GM23248 (cell line): ENCODE results near the gene STARD4. TPM values are rescaled to one million over a fixed set of nuclear protein-coding genes. Genes with fewer than 3 reads are reported as not detected.
A peak's percentile ranks its signal among the peaks of the same experiment; 100 is the strongest.

ENCODE experiments used
- DNase-seq: peaks from one replicate; pipeline ENCODE4 v3.0.0-alpha.2; 2015
- H2AFZ ChIP-seq: fragments of 200-600 bp; sonication (generic); 2 replicates; pipeline ENCODE4 v1.6.1; 2016; ENCODE audit warnings: antibody characterized with exemption
- H3F3A ChIP-seq: fragments of 200-600 bp; sonication (generic); 2 replicates; pipeline ENCODE4 v1.6.1; 2016; ENCODE audit warnings: mild to moderate bottlenecking, antibody characterized with exemption, mixed run types; ENCODE audit not compliant: insufficient read depth
- H3K27ac ChIP-seq: fragments of 200-600 bp; sonication (generic); 2 replicates; pipeline ENCODE4 v1.5.1; 2016; ENCODE audit warnings: mild to moderate bottlenecking
- H3K27me3 ChIP-seq: fragments of 200-600 bp; sonication (generic); replicated peaks from 2 replicates; pipeline ENCODE4 v1.6.1; 2016; ENCODE audit warnings: mild to moderate bottlenecking; ENCODE audit not compliant: insufficient read depth
- H3K36me3 ChIP-seq: fragments of 200-600 bp; sonication (generic); 2 replicates; pipeline ENCODE4 v1.6.1; 2016; ENCODE audit warnings: low read depth, mild to moderate bottlenecking
- H3K4me1 ChIP-seq: fragments of 200-600 bp; sonication (generic); 2 replicates; pipeline ENCODE4 v1.6.1; 2016; ENCODE audit warnings: mild to moderate bottlenecking; ENCODE audit not compliant: insufficient read depth
- H3K4me2 ChIP-seq: fragments of 200-600 bp; sonication (generic); one replicate; pipeline ENCODE4 v1.6.1; 2016; ENCODE audit warnings: mild to moderate bottlenecking; ENCODE audit not compliant: unreplicated experiment
- H3K4me3 ChIP-seq: fragments of 200-600 bp; sonication (generic); 2 replicates; pipeline ENCODE4 v1.5.1; 2016; ENCODE audit warnings: mild to moderate bottlenecking
- H3K79me2 ChIP-seq: fragments of 200-600 bp; sonication (generic); 2 replicates; pipeline ENCODE4 v1.6.1; 2016; ENCODE audit warnings: mild to moderate bottlenecking; ENCODE audit not compliant: insufficient read depth
- H3K9ac ChIP-seq: fragments of 200-600 bp; sonication (generic); 2 replicates; pipeline ENCODE4 v1.6.1; 2016; ENCODE audit warnings: mild to moderate bottlenecking
- H3K9me2 ChIP-seq: fragments of 200-600 bp; sonication (generic); 2 replicates; pipeline ENCODE4 v1.6.1; 2016; ENCODE audit warnings: mixed run types, mild to moderate bottlenecking, moderate library complexity; ENCODE audit not compliant: insufficient read depth
- H3K9me3 ChIP-seq: fragments of 200-600 bp; sonication (generic); one replicate; pipeline ENCODE4 v1.6.1; 2017; ENCODE audit warnings: low read depth
- H4K20me1 ChIP-seq: fragments of 200-600 bp; sonication (generic); 2 replicates; pipeline ENCODE4 v1.6.0; 2016; ENCODE audit not compliant: insufficient read depth
- EZH2 ChIP-seq: fragments of 200-600 bp; sonication (generic); IDR thresholded peaks from 2 replicates; pipeline ENCODE4 v1.6.1; 2018; ENCODE audit warnings: antibody characterized with exemption, mild to moderate bottlenecking; ENCODE audit not compliant: insufficient read depth, poor library complexity, severe bottlenecking
- EZH2phosphoT487 ChIP-seq: fragments of 200-600 bp; sonication (generic); IDR thresholded peaks from 2 replicates; pipeline ENCODE4 v1.6.1; 2018; ENCODE audit warnings: antibody characterized with exemption, moderate library complexity, mild to moderate bottlenecking, low read depth; ENCODE audit not compliant: insufficient read depth
- WGBS, 2 experiments: methylation state at CpG; one replicate each; pipeline ENCODE4 v1.1.6; 2015 to 2017; ENCODE audit warnings: low lambda C conversion rate in 2 of 2, low coverage in 1 of 2; ENCODE audit errors: missing lambda C conversion rate in 2 of 2; 5-methylcytosine and 5-hydroxymethylcytosine counted together
- in situ Hi-C: fragments of 300-500 bp; cut with MboI; formaldehyde crosslinking; loops from 2 replicates; pipeline ENCODE4 v1.15.0; 2020
- polyA plus RNA-seq: library from polyadenylated mRNA; unstranded; fragments of >200 nt; fragmentation: Nextera tagmentation; extraction: Ambion mirVana; gene quantifications from 2 replicates; pipeline ENCODE4 v1.2.1, GENCODE V29; 2016
- total RNA-seq: library from RNA; depleted of rRNA; stranded (reverse); fragments of >200 nt; shearing (Covaris generic); gene quantifications from 2 replicates; pipeline ENCODE4 v1.2.3, GENCODE V29; 2014

The STARD4 gene
- total and polyA plus RNA-seq, 2 experiments from 2014 or later: 21.1 to 45.3 TPM

DNA sequence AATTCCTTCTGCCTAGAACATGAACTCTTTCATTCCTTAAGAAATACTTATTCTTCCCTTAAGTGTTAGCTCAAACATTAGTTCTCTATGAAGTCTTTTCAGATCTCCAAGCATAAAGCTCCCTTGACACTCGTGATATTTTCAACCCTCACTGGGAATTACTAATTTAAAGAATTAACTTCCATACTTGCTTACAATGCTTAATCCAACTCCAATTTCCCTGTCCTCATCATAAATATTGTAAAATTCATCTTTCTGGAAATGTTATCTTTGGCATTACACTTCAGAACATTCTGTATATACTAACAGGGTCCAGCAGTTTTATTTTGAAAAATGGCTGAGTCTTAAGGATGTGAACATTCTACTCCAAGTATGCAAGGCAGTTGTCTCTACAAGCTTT is 7.2 kb downstream of the STARD4 start:
- Histone ChIP-seq H3K27me3 (no peaks in the 10 kb centered on the region), H3K4me2 (no peak overlapping the region), H3K4me1 (peaks cover 12% of the 10 kb centered on the region; the same call in 1 of the 2 replicates), H3K36me3 (peaks cover 6% of the 10 kb centered on the region; the same call in 1 of the 2 replicates), H3K9me2 (no peaks in the 10 kb centered on the region), H3K9me3 (no peaks in the 10 kb centered on the region), H3K27ac (no peak overlapping the region), H3K4me3 (no peak overlapping the region), H4K20me1 (no peaks in the 10 kb centered on the region), H3K9ac (no peak overlapping the region), H3K79me2 (peaks cover 72% of the 10 kb centered on the region), H2AFZ (no peak overlapping the region), H3F3A (no peaks in the 10 kb centered on the region; the same call in 1 of the 2 replicates)
- no peak for DNase-seq
- in situ Hi-C loops: no loop called here
- TF ChIP-seq EZH2phosphoT487 (no peak), EZH2 (no peak)
- WGBS, 2 experiments: 95% methylated on average over 1 of the region's 1 CpG

DNA sequence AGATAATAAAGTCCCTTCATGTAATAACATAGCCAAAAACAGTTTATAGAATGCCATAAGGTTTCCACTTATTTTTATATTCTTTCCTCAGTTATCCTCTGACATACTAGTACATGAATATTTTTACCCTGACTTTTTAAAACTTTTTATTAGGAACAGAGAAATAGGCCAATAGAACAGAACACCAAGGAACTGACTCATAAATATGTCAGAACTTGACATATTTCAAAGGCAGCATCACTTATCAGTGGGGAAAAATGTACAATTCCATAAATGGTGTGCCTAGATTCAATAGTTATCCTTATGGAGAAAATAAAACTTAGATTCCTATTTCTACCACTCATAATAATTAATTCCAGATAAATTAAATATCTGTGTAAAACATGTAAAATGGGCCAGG is 9.4 kb downstream of the STARD4 start:
- no peaks in the 10 kb centered on the region for H4K20me1 ChIP-seq
- peaks cover 50% of the 10 kb centered on the region for H3K79me2 ChIP-seq

DNA sequence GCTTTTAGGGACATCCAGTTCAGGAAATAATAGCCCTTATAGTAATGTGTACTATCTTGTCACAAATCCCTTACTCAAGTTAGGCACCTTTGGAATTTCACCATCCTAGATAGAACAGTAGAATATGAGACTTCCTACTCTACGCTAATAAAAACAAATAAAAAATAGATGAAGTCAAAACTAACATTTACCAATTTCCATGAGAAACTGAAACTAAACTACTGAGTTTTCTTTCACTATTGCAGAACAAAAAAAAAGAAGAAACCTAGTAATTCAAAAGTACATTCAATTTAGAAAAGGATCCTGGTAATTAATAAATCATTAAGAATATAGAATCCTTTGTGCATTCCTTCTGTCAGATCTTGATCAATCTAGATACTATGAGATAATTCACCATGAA is 14.0 kb downstream of the STARD4 start:
- 97 to 100% methylated on average over 1 of the region's 1 CpG for WGBS, 2 experiments
- no peaks in the 10 kb centered on the region for H3K27me3 ChIP-seq
- no peak overlapping the region for H2AFZ ChIP-seq
- H3K36me3 ChIP-seq: peaks cover 34% of the 10 kb centered on the region; the same call in 1 of the 2 replicates
- peaks cover 5% of the 10 kb centered on the region; the same call in 1 of the 2 replicates for H3K79me2 ChIP-seq
- no peaks in the 10 kb centered on the region for H3F3A ChIP-seq
- in situ Hi-C loops: no loop called here
- no peak for DNase-seq
- no peak overlapping the region for H3K9ac ChIP-seq
- H3K9me3 ChIP-seq: no peaks in the 10 kb centered on the region
- peaks cover 6% of the 10 kb centered on the region; the same call in 1 of the 2 replicates for H3K4me1 ChIP-seq
- TF ChIP-seq EZH2phosphoT487 (no peak), EZH2 (no peak)
- no peak overlapping the region for H3K4me3 ChIP-seq
- H3K27ac ChIP-seq: no peak overlapping the region
- H3K4me2 ChIP-seq: no peak overlapping the region
- no peaks in the 10 kb centered on the region for H4K20me1 ChIP-seq
- H3K9me2 ChIP-seq: no peaks in the 10 kb centered on the region

More for the DNA sequence above, 9.4 kb downstream of the STARD4 start:
- Histone ChIP-seq H3K9ac (no peak overlapping the region), H3K4me3 (no peak overlapping the region), H3K9me3 (no peaks in the 10 kb centered on the region), H3K4me2 (no peak overlapping the region), H2AFZ (no peak overlapping the region), H3K9me2 (no peaks in the 10 kb centered on the region), H3F3A (no peaks in the 10 kb centered on the region; the same call in 1 of the 2 replicates), H3K4me1 (peaks cover 7% of the 10 kb centered on the region; the same call in 1 of the 2 replicates), H3K27ac (no peak overlapping the region), H3K27me3 (no peaks in the 10 kb centered on the region), H3K36me3 (peaks cover 23% of the 10 kb centered on the region; the same call in 1 of the 2 replicates)
- in situ Hi-C loops: no loop called here
- peak; percentile 13 for DNase-seq
- TF ChIP-seq EZH2 (no peak), EZH2phosphoT487 (no peak)

DNA sequence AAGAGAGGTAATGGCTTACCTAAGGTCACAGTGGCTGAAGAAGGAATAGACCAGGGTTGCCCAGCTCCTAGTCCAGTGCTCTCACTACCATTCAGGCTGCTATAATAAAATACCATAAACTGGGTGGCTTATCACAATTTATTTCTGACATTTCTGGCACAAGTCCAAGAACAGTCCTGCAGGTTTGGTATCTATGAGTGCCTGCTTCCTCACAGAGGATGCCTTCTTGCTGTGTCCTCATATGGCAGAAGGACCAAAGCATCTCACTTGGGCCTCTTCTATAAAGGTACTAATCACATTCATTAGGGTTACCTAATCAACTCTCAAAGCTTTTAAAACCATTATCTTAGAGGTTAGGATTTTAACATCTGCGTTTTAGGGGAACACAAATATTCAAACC is 17.2 kb downstream of the STARD4 start:
- Histone ChIP-seq H3K27ac (no peak overlapping the region), H4K20me1 (no peaks in the 10 kb centered on the region), H3K9ac (no peak overlapping the region), H3K9me2 (no peaks in the 10 kb centered on the region), H3K36me3 (peaks cover 29% of the 10 kb centered on the region; the same call in 1 of the 2 replicates), H3F3A (no peaks in the 10 kb centered on the region), H3K27me3 (no peaks in the 10 kb centered on the region), H3K79me2 (no peaks in the 10 kb centered on the region), H3K9me3 (no peaks in the 10 kb centered on the region), H3K4me1 (no peaks in the 10 kb centered on the region), H3K4me3 (no peak overlapping the region), H3K4me2 (no peak overlapping the region), H2AFZ (no peak overlapping the region)
- in situ Hi-C loops: no loop called here
- 76 to 83% methylated on average over 1 of the region's 1 CpG for WGBS, 2 experiments
- DNase-seq: no peak
- TF ChIP-seq EZH2phosphoT487 (no peak), EZH2 (no peak)
